Measurements from ENCODE around the gene TAOK1. TPM values are rescaled to one million over a fixed set of nuclear protein-coding genes. Genes with fewer than 3 reads are reported as not detected.

TAOK1 gene
- total and polyA plus RNA-seq, 2 experiments from 2014 or later = 5.2 to 46.1 TPM

- no peaks in the 10 kb centered on the region for H3K4me1 ChIP-seq (ENCODE audit: insufficient read depth)
- 97% methylated on average over 6 of the region's 6 CpGs for WGBS (ENCODE audit: low lambda C conversion rate, missing lambda C conversion rate)
- no peak overlapping the region for H3K27ac ChIP-seq
- H3K36me3 ChIP-seq (replicated peaks; ENCODE audit: insufficient read depth, low read depth) = no peaks in the 10 kb centered on the region
- H3K4me2 ChIP-seq = no peak overlapping the region
- no peak overlapping the region for H2AFZ ChIP-seq
- H3K4me3 ChIP-seq = no peak overlapping the region
- no peaks in the 10 kb centered on the region for H3K9me3 ChIP-seq (ENCODE audit: low read depth)
- no peaks in the 10 kb centered on the region for H3K79me2 ChIP-seq
- no peaks in the 10 kb centered on the region for H4K20me1 ChIP-seq (ENCODE audit: insufficient read depth, poor library complexity, severe bottlenecking)
- no peak for DNase-seq (ENCODE audit: low spot score)
- no peak for TF ChIP-seq EZH2phosphoT487 (IDR thresholded peaks at IDR 0.05; ENCODE audit: low read depth, severe bottlenecking, unreplicated experiment)
- TF ChIP-seq EZH2 (IDR thresholded peaks at IDR 0.05; ENCODE audit: borderline replicate concordance) = no peak
- TF ChIP-seq CTCF (IDR thresholded peaks at IDR 0.05; ENCODE audit: poor library complexity) = no peak
- H3K9me2 ChIP-seq (replicated peaks; ENCODE audit: insufficient read depth) = no peaks in the 10 kb centered on the region
- no peaks in the 10 kb centered on the region for H3K27me3 ChIP-seq
Measured at GRCh38 chr17:29510953-29511352, 120.8 kb downstream of the TAOK1 start.

- Histone ChIP-seq H3K4me1 (ENCODE audit: insufficient read depth) (no peaks in the 10 kb centered on the region), H3K4me2 (no peak overlapping the region), H3K27ac (no peak overlapping the region), H3K9me3 (ENCODE audit: low read depth) (no peaks in the 10 kb centered on the region), H3K9me2 (replicated peaks; ENCODE audit: insufficient read depth) (no peaks in the 10 kb centered on the region), H3K36me3 (replicated peaks; ENCODE audit: insufficient read depth, low read depth) (no peaks in the 10 kb centered on the region), H3K27me3 (no peaks in the 10 kb centered on the region), H3K4me3 (no peak overlapping the region), H4K20me1 (ENCODE audit: insufficient read depth, poor library complexity, severe bottlenecking) (no peaks in the 10 kb centered on the region), H3K79me2 (no peaks in the 10 kb centered on the region), H2AFZ (no peak overlapping the region)
- WGBS (ENCODE audit: low lambda C conversion rate, missing lambda C conversion rate) = 83% methylated on average over 2 of the region's 2 CpGs
- TF ChIP-seq EZH2 (IDR thresholded peaks at IDR 0.05; ENCODE audit: borderline replicate concordance) (no peak), CTCF (IDR thresholded peaks at IDR 0.05; ENCODE audit: poor library complexity) (no peak), EZH2phosphoT487 (IDR thresholded peaks at IDR 0.05; ENCODE audit: low read depth, severe bottlenecking, unreplicated experiment) (no peak)
- no peak for DNase-seq (ENCODE audit: low spot score)
Measured at GRCh38 chr17:29514792-29515191, 124.6 kb downstream of the TAOK1 start.

GRCh38 chr17:29518359-29518758 is 128.2 kb downstream of the TAOK1 start:
- TF ChIP-seq EZH2 (IDR thresholded peaks at IDR 0.05; ENCODE audit: borderline replicate concordance) = no peak
- no peak for TF ChIP-seq EZH2phosphoT487 (IDR thresholded peaks at IDR 0.05; ENCODE audit: low read depth, severe bottlenecking, unreplicated experiment)
- Histone ChIP-seq H3K4me3 (no peak overlapping the region), H4K20me1 (ENCODE audit: insufficient read depth, poor library complexity, severe bottlenecking) (no peaks in the 10 kb centered on the region)

GRCh38 chr17:29524692-29525091 is 134.5 kb downstream of the TAOK1 start:
- H3K9me3 ChIP-seq (ENCODE audit: low read depth) = no peaks in the 10 kb centered on the region
- H3K9me2 ChIP-seq (replicated peaks; ENCODE audit: insufficient read depth) = no peaks in the 10 kb centered on the region
- H2AFZ ChIP-seq = no peak overlapping the region
- H4K20me1 ChIP-seq (ENCODE audit: insufficient read depth, poor library complexity, severe bottlenecking) = no peaks in the 10 kb centered on the region
- TF ChIP-seq EZH2 (IDR thresholded peaks at IDR 0.05; ENCODE audit: borderline replicate concordance) = no peak
- TF ChIP-seq EZH2phosphoT487 (IDR thresholded peaks at IDR 0.05; ENCODE audit: low read depth, severe bottlenecking, unreplicated experiment) = no peak
- no peak for TF ChIP-seq CTCF (IDR thresholded peaks at IDR 0.05; ENCODE audit: poor library complexity)
- H3K79me2 ChIP-seq = peaks cover 4% of the 10 kb centered on the region
- WGBS (ENCODE audit: low lambda C conversion rate, missing lambda C conversion rate) = 97% methylated on average over 3 of the region's 3 CpGs
- no peak overlapping the region for H3K27ac ChIP-seq
- no peak for DNase-seq (ENCODE audit: low spot score)
- H3K27me3 ChIP-seq = no peaks in the 10 kb centered on the region
- no peak overlapping the region for H3K4me3 ChIP-seq
- no peak overlapping the region for H3K4me2 ChIP-seq
- no peaks in the 10 kb centered on the region for H3K36me3 ChIP-seq (replicated peaks; ENCODE audit: insufficient read depth, low read depth)
- no peaks in the 10 kb centered on the region for H3K4me1 ChIP-seq (ENCODE audit: insufficient read depth)

More at GRCh38 chr17:29518359-29518758, 128.2 kb downstream of the TAOK1 start:
- H3K4me2 ChIP-seq = no peak overlapping the region
- no peak for DNase-seq (ENCODE audit: low spot score)
- no peaks in the 10 kb centered on the region for H3K4me1 ChIP-seq (ENCODE audit: insufficient read depth)
- H3K9me2 ChIP-seq (replicated peaks; ENCODE audit: insufficient read depth) = no peaks in the 10 kb centered on the region
- no peaks in the 10 kb centered on the region for H3K9me3 ChIP-seq (ENCODE audit: low read depth)
- H2AFZ ChIP-seq = no peak overlapping the region
- 96% methylated on average over 1 of the region's 1 CpG for WGBS (ENCODE audit: low lambda C conversion rate, missing lambda C conversion rate)
- no peak overlapping the region for H3K27ac ChIP-seq
- no peaks in the 10 kb centered on the region for H3K79me2 ChIP-seq
- H3K27me3 ChIP-seq = no peaks in the 10 kb centered on the region
- no peaks in the 10 kb centered on the region for H3K36me3 ChIP-seq (replicated peaks; ENCODE audit: insufficient read depth, low read depth)

Data from hepatocyte (in vitro differentiated cells).